HepG2 (cell line): Measurements from ENCODE around the gene PAEP. TPM values are rescaled to one million over a fixed set of nuclear protein-coding genes. Genes with fewer than 3 reads are reported as not detected.

Experiments
- ELF3 ChIP-seq: IDR thresholded peaks from 2 replicates; pipeline ENCODE4 v1.6.1; 2016; ENCODE audit warnings: missing genetic modification reagents, missing compliant biosample characterization
- ONECUT2 ChIP-seq: sonication (generic); formaldehyde crosslinking; IDR thresholded peaks from 2 replicates; pipeline ENCODE4 v1.4.0; 2020; ENCODE audit warnings: missing genetic modification reagents
- PAX8 ChIP-seq: sonication (generic); formaldehyde crosslinking; IDR thresholded peaks from 2 replicates; pipeline ENCODE4 v1.8.0; 2022; ENCODE audit warnings: mild to moderate bottlenecking, missing genetic modification reagents, borderline replicate concordance
- ZIK1 ChIP-seq: sonication (generic); formaldehyde crosslinking; IDR thresholded peaks from 2 replicates; pipeline ENCODE4 v1.5.0; 2020; ENCODE audit warnings: mild to moderate bottlenecking, low read depth, missing genetic modification reagents, borderline replicate concordance
- ZNF451 ChIP-seq: sonication (generic); formaldehyde crosslinking; IDR thresholded peaks from 2 replicates; pipeline ENCODE4 v1.5.0; 2020; ENCODE audit warnings: mild to moderate bottlenecking, missing genetic modification reagents
- ZNF468 ChIP-seq: sonication (generic); formaldehyde crosslinking; IDR thresholded peaks from 2 replicates; pipeline ENCODE4 v1.8.0; 2022; ENCODE audit warnings: mild to moderate bottlenecking, moderate library complexity, missing genetic modification reagents
- polyA plus RNA-seq, 8 experiments: library from polyadenylated mRNA; depleted of rRNA in 3 of 8; stranded (reverse) in 7 of 8; unstranded in 1 of 8; fragments of >200 nt; fragmentation: Illumina TruSeq in 4 of 8; extraction: Trizol in 4 of 8; gene quantifications; 2 replicates each; pipeline versions ENCODE4 v1.2.1 to v1.2.3, GENCODE V29; 2011 to 2016; ENCODE audit warnings: low read depth in 4 of 8, missing spikeins in 1 of 8, mixed read lengths in 1 of 8; ENCODE audit not compliant: insufficient read depth in 1 of 8
- total RNA-seq, 5 experiments: library from RNA; depleted of rRNA; stranded (reverse); fragments of >200 nt; fragmentation: Illumina TruSeq; extraction: Trizol; gene quantifications; 2 replicates each; pipeline ENCODE4 v1.2.3, GENCODE V29; 2016; ENCODE audit warnings: low read depth in 1 of 5
- TF ChIP-seq, protein P1 (sequence below): sonication (generic); formaldehyde crosslinking; IDR thresholded peaks from 2 replicates; pipeline ENCODE4 v1.4.0; 2020; ENCODE audit warnings: missing genetic modification reagents
- TF ChIP-seq, protein P2 (sequence below): sonication (generic); formaldehyde crosslinking; IDR thresholded peaks from 2 replicates; pipeline ENCODE4 v1.4.0; 2020; ENCODE audit warnings: missing genetic modification reagents

The PAEP gene
- total and polyA plus RNA-seq, 2 of the 13 experiments (the other 11 are each of a cell fraction or from before 2014, with no cell fraction given): 0.75 to 10.8 TPM

DNA sequence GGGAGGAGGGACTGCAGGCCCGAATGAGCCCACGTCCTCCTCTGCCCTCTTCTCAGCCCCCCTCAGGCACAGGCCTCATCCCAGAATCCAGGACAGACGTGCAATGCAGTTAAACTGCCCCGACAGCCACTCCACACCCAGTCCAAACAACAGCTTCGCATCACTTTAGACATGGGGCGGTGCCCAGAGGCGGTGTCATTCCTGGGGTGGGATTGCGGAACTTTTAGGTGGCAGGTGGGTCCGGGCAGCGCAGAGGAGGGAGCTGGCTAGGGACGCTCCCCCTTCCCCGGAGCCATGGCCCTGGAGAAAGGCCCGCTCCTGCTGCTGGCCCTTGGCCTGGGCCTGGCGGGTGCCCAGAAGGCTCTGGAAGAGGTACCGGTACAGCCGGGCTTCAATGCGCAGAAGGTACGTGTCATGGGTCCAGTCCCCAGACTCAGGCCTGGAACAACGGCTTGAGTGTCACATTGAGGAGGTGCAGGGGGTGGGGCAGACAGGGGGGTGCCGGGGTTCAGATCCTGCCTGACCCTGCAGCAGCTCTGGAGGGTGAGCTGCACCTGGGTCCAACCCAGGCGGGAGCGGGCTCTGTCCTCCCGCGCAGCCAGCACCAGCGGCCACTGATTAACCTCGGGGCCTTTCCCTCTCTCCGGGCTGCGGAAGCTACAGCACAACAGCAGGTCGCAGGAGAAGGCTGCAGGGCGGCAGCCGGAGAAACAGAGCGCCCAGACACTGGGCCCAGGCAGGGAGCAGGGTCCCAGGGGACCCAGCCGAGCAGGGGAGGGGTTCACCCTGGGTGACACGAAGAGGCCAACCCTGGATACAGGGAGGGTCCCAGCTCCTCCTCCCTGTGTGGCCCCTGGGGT is 52.6 kb downstream of the PAEP start (continued):
- no peak for TF ChIP-seq ZNF468
- TF ChIP-seq ELF3 (CRISPR knock-in tag): no peak
- TF ChIP-seq, protein P1, sequence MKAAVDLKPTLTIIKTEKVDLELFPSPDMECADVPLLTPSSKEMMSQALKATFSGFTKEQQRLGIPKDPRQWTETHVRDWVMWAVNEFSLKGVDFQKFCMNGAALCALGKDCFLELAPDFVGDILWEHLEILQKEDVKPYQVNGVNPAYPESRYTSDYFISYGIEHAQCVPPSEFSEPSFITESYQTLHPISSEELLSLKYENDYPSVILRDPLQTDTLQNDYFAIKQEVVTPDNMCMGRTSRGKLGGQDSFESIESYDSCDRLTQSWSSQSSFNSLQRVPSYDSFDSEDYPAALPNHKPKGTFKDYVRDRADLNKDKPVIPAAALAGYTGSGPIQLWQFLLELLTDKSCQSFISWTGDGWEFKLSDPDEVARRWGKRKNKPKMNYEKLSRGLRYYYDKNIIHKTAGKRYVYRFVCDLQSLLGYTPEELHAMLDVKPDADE (CRISPR knock-in tag): no peak
- TF ChIP-seq, protein P2, sequence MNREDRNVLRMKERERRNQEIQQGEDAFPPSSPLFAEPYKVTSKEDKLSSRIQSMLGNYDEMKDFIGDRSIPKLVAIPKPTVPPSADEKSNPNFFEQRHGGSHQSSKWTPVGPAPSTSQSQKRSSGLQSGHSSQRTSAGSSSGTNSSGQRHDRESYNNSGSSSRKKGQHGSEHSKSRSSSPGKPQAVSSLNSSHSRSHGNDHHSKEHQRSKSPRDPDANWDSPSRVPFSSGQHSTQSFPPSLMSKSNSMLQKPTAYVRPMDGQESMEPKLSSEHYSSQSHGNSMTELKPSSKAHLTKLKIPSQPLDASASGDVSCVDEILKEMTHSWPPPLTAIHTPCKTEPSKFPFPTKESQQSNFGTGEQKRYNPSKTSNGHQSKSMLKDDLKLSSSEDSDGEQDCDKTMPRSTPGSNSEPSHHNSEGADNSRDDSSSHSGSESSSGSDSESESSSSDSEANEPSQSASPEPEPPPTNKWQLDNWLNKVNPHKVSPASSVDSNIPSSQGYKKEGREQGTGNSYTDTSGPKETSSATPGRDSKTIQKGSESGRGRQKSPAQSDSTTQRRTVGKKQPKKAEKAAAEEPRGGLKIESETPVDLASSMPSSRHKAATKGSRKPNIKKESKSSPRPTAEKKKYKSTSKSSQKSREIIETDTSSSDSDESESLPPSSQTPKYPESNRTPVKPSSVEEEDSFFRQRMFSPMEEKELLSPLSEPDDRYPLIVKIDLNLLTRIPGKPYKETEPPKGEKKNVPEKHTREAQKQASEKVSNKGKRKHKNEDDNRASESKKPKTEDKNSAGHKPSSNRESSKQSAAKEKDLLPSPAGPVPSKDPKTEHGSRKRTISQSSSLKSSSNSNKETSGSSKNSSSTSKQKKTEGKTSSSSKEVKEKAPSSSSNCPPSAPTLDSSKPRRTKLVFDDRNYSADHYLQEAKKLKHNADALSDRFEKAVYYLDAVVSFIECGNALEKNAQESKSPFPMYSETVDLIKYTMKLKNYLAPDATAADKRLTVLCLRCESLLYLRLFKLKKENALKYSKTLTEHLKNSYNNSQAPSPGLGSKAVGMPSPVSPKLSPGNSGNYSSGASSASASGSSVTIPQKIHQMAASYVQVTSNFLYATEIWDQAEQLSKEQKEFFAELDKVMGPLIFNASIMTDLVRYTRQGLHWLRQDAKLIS: no peak
- no peak for TF ChIP-seq PAX8
- no peak for TF ChIP-seq ZNF451 (CRISPR knock-in tag)
- TF ChIP-seq ONECUT2 (CRISPR knock-in tag): no peak
- no peak for TF ChIP-seq ZIK1 (CRISPR knock-in tag)
